ENCODE results near the gene MIPOL1.

GRCh38 chr14:37544407-37544806 lies 346.7 kb downstream of the MIPOL1 start:
- no peak for TF ChIP-seq CTCF (IDR thresholded peaks at IDR 0.05)
- no peak for TF ChIP-seq POLR2A (IDR thresholded peaks at IDR 0.05)

Measured in ovary (tissue), 3 donors.